Neural cell (in vitro differentiated cells): ENCODE measurements around the gene STARD5. TPM values are rescaled to one million over a fixed set of nuclear protein-coding genes. Genes with fewer than 3 reads are reported as not detected.

Source experiments
- H2AFZ ChIP-seq: fragments of 200-600, 300-800 bp; sonication (generic), shearing (Covaris generic); 2 replicates; pipeline ENCODE4 v1.6.0; 2014; ENCODE audit warnings: low read depth, mild to moderate bottlenecking, antibody characterized with exemption, low read length, moderate library complexity
- H3F3A ChIP-seq: fragments of 200-600 bp; shearing (Covaris generic); 2 replicates; pipeline ENCODE4 v1.6.1; 2016; ENCODE audit warnings: mild to moderate bottlenecking, moderate library complexity, mixed read lengths, antibody characterized with exemption, low read length; ENCODE audit not compliant: insufficient read depth, poor library complexity, severe bottlenecking
- H3K27ac ChIP-seq: fragments of 200-600, 300-800 bp; sonication (generic), shearing (Covaris generic); 2 replicates; pipeline ENCODE4 v1.5.1; 2014; ENCODE audit warnings: mild to moderate bottlenecking, low read length, moderate library complexity
- H3K27me3 ChIP-seq: fragments of 300-800, 200-600 bp; sonication (generic), shearing (Covaris generic); 2 replicates; pipeline ENCODE4 v1.6.0; 2014; ENCODE audit warnings: mild to moderate bottlenecking, low read depth, low read length, moderate library complexity; ENCODE audit not compliant: insufficient read depth
- H3K36me3 ChIP-seq: fragments of 300-800, 200-600 bp; sonication (generic), shearing (Covaris generic); 2 replicates; pipeline ENCODE4 v1.5.1; 2014; ENCODE audit warnings: mild to moderate bottlenecking, antibody characterized with exemption, low read length, moderate library complexity; ENCODE audit not compliant: insufficient read depth
- H3K4me2 ChIP-seq: fragments of 300-800, 200-600 bp; sonication (generic), shearing (Covaris generic); 2 replicates; pipeline ENCODE4 v1.6.0; 2014; ENCODE audit warnings: mild to moderate bottlenecking, low read length
- H3K4me3 ChIP-seq: fragments of 300-800, 200-600 bp; sonication (generic), shearing (Covaris generic); 2 replicates; pipeline ENCODE4 v1.5.1; 2014; ENCODE audit warnings: mild to moderate bottlenecking, low read length, moderate library complexity
- H3K79me2 ChIP-seq: fragments of 200-600 bp; shearing (Covaris generic); replicated peaks from 2 replicates; pipeline ENCODE4 v1.6.0; 2014; ENCODE audit warnings: mild to moderate bottlenecking, low read length, moderate library complexity; ENCODE audit not compliant: insufficient read depth
- H3K9ac ChIP-seq: fragments of 300-800, 200-600 bp; sonication (generic), shearing (Covaris generic); 2 replicates; pipeline ENCODE4 v1.6.1; 2016; ENCODE audit warnings: mild to moderate bottlenecking, low read length, mixed read lengths
- H3K9me2 ChIP-seq: fragments of 200-600 bp; shearing (Covaris generic); 2 replicates; pipeline ENCODE4 v1.6.1; 2016; ENCODE audit warnings: mild to moderate bottlenecking, low read length, mixed read lengths; ENCODE audit not compliant: insufficient read depth
- H3K9me3 ChIP-seq: fragments of 200-600, 300-800 bp; sonication (generic), shearing (Covaris generic); 2 replicates; pipeline ENCODE4 v1.6.1; 2016; ENCODE audit warnings: mild to moderate bottlenecking, mixed run types, low read length, moderate library complexity, mixed read lengths
- H4K20me1 ChIP-seq: fragments of 200-600 bp; shearing (Covaris generic); 2 replicates; pipeline ENCODE4 v1.6.1; 2016; ENCODE audit warnings: mild to moderate bottlenecking, mixed run types; ENCODE audit not compliant: insufficient read depth
- CTCF ChIP-seq: fragments of 450-650 bp; IDR thresholded peaks from 2 replicates; pipeline ENCODE4 v1.5.1; 2014; ENCODE audit warnings: antibody characterized with exemption, mild to moderate bottlenecking, moderate library complexity; ENCODE audit not compliant: poor library complexity, severe bottlenecking
- EP300 ChIP-seq: fragments of 450-650 bp; conservative IDR thresholded peaks from 2 replicates; pipeline ENCODE4 v1.6.1; 2014; ENCODE audit warnings: antibody characterized with exemption, mild to moderate bottlenecking, moderate library complexity; ENCODE audit not compliant: poor library complexity, severe bottlenecking
- EZH2 ChIP-seq: fragments of 200-600, 300-800 bp; shearing (Covaris generic), sonication (generic); IDR thresholded peaks from 2 replicates; pipeline ENCODE4 v1.6.1; 2014; ENCODE audit warnings: antibody characterized with exemption, low read length, borderline replicate concordance, mild to moderate bottlenecking; ENCODE audit not compliant: insufficient read depth, poor library complexity, severe bottlenecking
- MXI1 ChIP-seq: fragments of 450-650 bp; conservative IDR thresholded peaks from 2 replicates; pipeline ENCODE4 v1.6.1; 2014; ENCODE audit warnings: antibody characterized with exemption, mild to moderate bottlenecking; ENCODE audit not compliant: poor library complexity, severe bottlenecking
- POLR2AphosphoS5 ChIP-seq: IDR thresholded peaks from 2 replicates; pipeline ENCODE4 v1.6.1; 2012
- RAD21 ChIP-seq: fragments of 450-650 bp; conservative IDR thresholded peaks from 2 replicates; pipeline ENCODE4 v1.6.1; 2014; ENCODE audit warnings: antibody characterized with exemption, mild to moderate bottlenecking, moderate library complexity
- REST ChIP-seq: IDR thresholded peaks from 2 replicates; pipeline ENCODE4 v1.6.1; 2012; ENCODE audit warnings: borderline replicate concordance
- SMC3 ChIP-seq: fragments of 450-650 bp; conservative IDR thresholded peaks from 2 replicates; pipeline ENCODE4 v1.6.1; 2014; ENCODE audit warnings: antibody characterized with exemption, mild to moderate bottlenecking, moderate library complexity; ENCODE audit not compliant: poor library complexity
- TAF1 ChIP-seq: IDR thresholded peaks from 2 replicates; pipeline ENCODE4 v1.6.1; 2012; ENCODE audit warnings: low read depth
- polyA plus RNA-seq: library from polyadenylated mRNA; depleted of rRNA; stranded (reverse); fragments of >200 nt; gene quantifications from 2 replicates; pipeline ENCODE4 v1.2.3, GENCODE V29; 2014

Gene STARD5
- polyA plus RNA-seq, 1 donor from 2014 or later, result 0.76 TPM

- Histone ChIP-seq H3K27ac (no peak overlapping the region), H4K20me1 (no peaks in the 10 kb centered on the region), H3F3A (no peaks in the 10 kb centered on the region), H3K9me3 (no peaks in the 10 kb centered on the region), H3K4me2 (no peak overlapping the region), H3K27me3 (peaks cover 10% of the 10 kb centered on the region), H3K36me3 (no peaks in the 10 kb centered on the region), H3K9me2 (no peaks in the 10 kb centered on the region), H3K4me3 (no peak overlapping the region), H3K9ac (no peak overlapping the region), H2AFZ (no peak overlapping the region), H3K79me2 (no peaks in the 10 kb centered on the region)
- TF ChIP-seq EZH2, result no peak
- no peak for TF ChIP-seq MXI1
- TF ChIP-seq CTCF, result no peak
- no peak for TF ChIP-seq SMC3
- TF ChIP-seq POLR2AphosphoS5, result no peak
- TF ChIP-seq REST, result no peak
- TF ChIP-seq EP300, result no peak
- no peak for TF ChIP-seq TAF1
- no peak for TF ChIP-seq RAD21
Observed at GRCh38 chr15:81268881-81269601, 54.9 kb downstream of the STARD5 start.

GRCh38 chr15:81268340-81268739 is 55.6 kb downstream of the STARD5 start:
- no peak overlapping the region for H3K4me2 ChIP-seq
- no peaks in the 10 kb centered on the region for H3K79me2 ChIP-seq
- H3K4me3 ChIP-seq, result no peak overlapping the region
- H4K20me1 ChIP-seq, result no peaks in the 10 kb centered on the region
- H3K9ac ChIP-seq, result no peak overlapping the region
- H3K27ac ChIP-seq, result no peak overlapping the region
- TF ChIP-seq EP300, result no peak
- no peak for TF ChIP-seq MXI1
- no peak for TF ChIP-seq POLR2AphosphoS5
- TF ChIP-seq EZH2, result no peak
- TF ChIP-seq REST, result no peak
- no peaks in the 10 kb centered on the region for H3K36me3 ChIP-seq
- H3K27me3 ChIP-seq, result peaks cover 10% of the 10 kb centered on the region
- no peaks in the 10 kb centered on the region for H3F3A ChIP-seq
- H3K9me3 ChIP-seq, result no peaks in the 10 kb centered on the region
- H3K9me2 ChIP-seq, result no peaks in the 10 kb centered on the region
- no peak overlapping the region for H2AFZ ChIP-seq
